HCT116 (cell line): ENCODE data around the gene ZNF789. TPM values are rescaled to one million over a fixed set of nuclear protein-coding genes. Genes with fewer than 3 reads are reported as not detected.

ENCODE experiments used
- ATAC-seq: fragments of 200-7000 bp; cut with Tn5 transposase; 2 replicates; pipeline ENCODE4 v1.9.1; 2020; ENCODE audit warnings: mild to moderate bottlenecking, moderate library complexity
- BruUV-seq: library from RNA; stranded (reverse); fragments of 400-500 nt; replicated peaks from 2 replicates; lab custom pipeline; 2021; lab: Mats Ljungman, UMichigan
- CTCF ChIA-PET: fragments of 300-600 bp; sonication (Branson Sonifier 250); formaldehyde crosslinking; loops from one replicate; lab custom pipeline; 2021; ENCODE audit warnings: antibody characterized with exemption; lab: Charles Lee
- POLR2A ChIA-PET: fragments of 300-600, 350-600 bp; sonication (Branson Sonifier 250); formaldehyde crosslinking; loops from one replicate; lab custom pipeline; 2021; ENCODE audit warnings: antibody characterized with exemption; lab: Charles Lee
- RAD21 ChIA-PET, 2 experiments: fragments of 300-600 bp; sonication (Branson Sonifier 250); formaldehyde crosslinking; loops; one replicate each; lab custom pipeline; 2023; ENCODE audit warnings: low total read pairs in 2 of 2; ENCODE audit not compliant: uncharacterized antibody in 2 of 2, unreplicated experiment in 2 of 2, low non-redundant PET in 1 of 2; lab: Charles Lee
- DNase-seq: peaks from one replicate; pipeline ENCODE4 v3.0.0-alpha.2; 2010; ENCODE audit warnings: low read depth, low spot score
- H2AFZ ChIP-seq: fragments of 200-600 bp; shearing (Covaris generic), sonication (generic); 2 replicates; pipeline ENCODE4 v1.6.1; 2017; ENCODE audit warnings: low read depth, mixed run types, mixed read lengths, antibody characterized with exemption, low read length; ENCODE audit not compliant: poor library complexity, severe bottlenecking
- H3K27ac ChIP-seq: 2 replicates; pipeline ENCODE4 v1.5.1; 2012; ENCODE audit warnings: low read depth, low read length
- H3K27me3 ChIP-seq: fragments of 200-600 bp; sonication (generic); 2 replicates; pipeline ENCODE4 v1.6.1; 2016; ENCODE audit warnings: mixed run types, low read length, mixed read lengths; ENCODE audit not compliant: insufficient read depth
- H3K36me3 ChIP-seq, 2 experiments: fragments of 200-500 bp in 1 of 2; fragments of 200-600 bp in 1 of 2; sonication (Bioruptor generic) in 1 of 2; sonication (generic) in 1 of 2; 2 replicates each; pipeline versions ENCODE4 v1.5.1 to v1.6.1; 2014 to 2016; ENCODE audit warnings: low read length in 2 of 2, inconsistent platforms in 1 of 2, mixed read lengths in 1 of 2, mixed run types in 1 of 2; ENCODE audit not compliant: insufficient read depth in 2 of 2, control insufficient read depth in 1 of 2
- H3K4me1 ChIP-seq, 2 experiments: fragments of 200-600 bp in 1 of 2; sonication (generic) in 1 of 2; 2 replicates each; pipeline versions ENCODE4 v1.5.1 to v1.6.1; 2012 to 2017; ENCODE audit warnings: low read length in 2 of 2, inconsistent platforms in 1 of 2, mild to moderate bottlenecking in 1 of 2, mixed read lengths in 1 of 2, mixed run types in 1 of 2, moderate library complexity in 1 of 2; ENCODE audit not compliant: insufficient read depth in 2 of 2, control insufficient read depth in 1 of 2
- H3K4me2 ChIP-seq: fragments of 200-600 bp; sonication (generic); 2 replicates; pipeline ENCODE4 v1.6.1; 2017; ENCODE audit warnings: mixed run types, low read length, mixed read lengths
- H3K4me3 ChIP-seq, 2 experiments: fragments of 200-600 bp in 1 of 2; sonication (generic) in 1 of 2; replicated peaks in 1 of 2; 2 replicates each; pipeline ENCODE4 v1.5.1; 2011 to 2016; ENCODE audit warnings: low read length in 2 of 2, control low read depth in 1 of 2, low read depth in 1 of 2, mild to moderate bottlenecking in 1 of 2, mixed read lengths in 1 of 2, mixed run types in 1 of 2
- H3K79me2 ChIP-seq: fragments of 200-600 bp; sonication (generic); 2 replicates; pipeline ENCODE4 v1.6.1; 2017; ENCODE audit warnings: mild to moderate bottlenecking, mixed run types, low read length, moderate library complexity, mixed read lengths; ENCODE audit not compliant: insufficient read depth
- H3K9ac ChIP-seq: fragments of 200-600 bp; sonication (generic); 2 replicates; pipeline ENCODE4 v1.6.1; 2016; ENCODE audit warnings: low read length, mixed read lengths
- H3K9me2 ChIP-seq: fragments of 200-600 bp; sonication (generic), shearing (Covaris generic); 2 replicates; pipeline ENCODE4 v1.6.1; 2017; ENCODE audit warnings: mixed run types, mild to moderate bottlenecking, moderate library complexity; ENCODE audit not compliant: insufficient read depth
- H3K9me3 ChIP-seq, 2 experiments: fragments of 200-500 bp in 1 of 2; fragments of 200-600 bp in 1 of 2; sonication (Bioruptor generic) in 1 of 2; sonication (generic) in 1 of 2; 2 replicates each; pipeline ENCODE4 v1.6.1; 2014 to 2017; ENCODE audit warnings: low read length in 2 of 2, mixed read lengths in 2 of 2, inconsistent platforms in 1 of 2, low read depth in 1 of 2, mild to moderate bottlenecking in 1 of 2, mixed run types in 1 of 2, moderate library complexity in 1 of 2; ENCODE audit not compliant: control insufficient read depth in 1 of 2, insufficient read depth in 1 of 2
- H4K20me1 ChIP-seq: fragments of 200-600 bp; sonication (generic), shearing (Covaris generic); 2 replicates; pipeline ENCODE4 v1.6.1; 2017; ENCODE audit warnings: mixed run types, mild to moderate bottlenecking, moderate library complexity; ENCODE audit not compliant: insufficient read depth
- CBX3 ChIP-seq: IDR thresholded peaks from 2 replicates; pipeline ENCODE4 v1.6.1; 2012; ENCODE audit warnings: low read depth
- FOSL1 ChIP-seq: IDR thresholded peaks from 2 replicates; pipeline ENCODE4 v1.6.1; 2012; ENCODE audit warnings: low read depth
- POLR2A ChIP-seq: IDR thresholded peaks from 2 replicates; pipeline ENCODE4 v1.7.0; 2011; ENCODE audit warnings: borderline replicate concordance; ENCODE audit not compliant: insufficient read depth, insufficient read length; ENCODE audit errors: extremely low read depth
- POLR2AphosphoS5 ChIP-seq: IDR thresholded peaks from 2 replicates; pipeline ENCODE4 v1.6.1; 2011; ENCODE audit warnings: mild to moderate bottlenecking, low read depth, low read length, moderate library complexity
- RAD21 ChIP-seq: IDR thresholded peaks from 2 replicates; pipeline ENCODE4 v1.6.1; 2012; ENCODE audit warnings: low read depth, mild to moderate bottlenecking
- YY1 ChIP-seq: IDR thresholded peaks from 2 replicates; pipeline ENCODE4 v1.6.1; 2011; ENCODE audit warnings: low read length, low read depth, moderate library complexity, mild to moderate bottlenecking; ENCODE audit not compliant: insufficient replicate concordance; ENCODE audit errors: extremely low read depth
- intact Hi-C: fragments of 100-400 bp; cut with micrococcal nuclease; formaldehyde crosslinking; loops from 2 replicates; pipeline ENCODE4 v1.10.0; 2022
- total RNA-seq: library from RNA; stranded (reverse); gene quantifications from one replicate; pipeline ENCODE4 v1.2.1, GENCODE V29; 2021; ENCODE audit not compliant: unreplicated experiment
- TF ChIP-seq, protein P1 (sequence below): IDR thresholded peaks from 2 replicates; pipeline ENCODE4 v1.6.1; 2011; ENCODE audit warnings: mild to moderate bottlenecking, low read length, moderate library complexity; ENCODE audit not compliant: insufficient replicate concordance; ENCODE audit errors: extremely low read depth

The ZNF789 gene
- total RNA-seq, 1 experiment from 2014 or later, result 8.2 TPM

DNA sequence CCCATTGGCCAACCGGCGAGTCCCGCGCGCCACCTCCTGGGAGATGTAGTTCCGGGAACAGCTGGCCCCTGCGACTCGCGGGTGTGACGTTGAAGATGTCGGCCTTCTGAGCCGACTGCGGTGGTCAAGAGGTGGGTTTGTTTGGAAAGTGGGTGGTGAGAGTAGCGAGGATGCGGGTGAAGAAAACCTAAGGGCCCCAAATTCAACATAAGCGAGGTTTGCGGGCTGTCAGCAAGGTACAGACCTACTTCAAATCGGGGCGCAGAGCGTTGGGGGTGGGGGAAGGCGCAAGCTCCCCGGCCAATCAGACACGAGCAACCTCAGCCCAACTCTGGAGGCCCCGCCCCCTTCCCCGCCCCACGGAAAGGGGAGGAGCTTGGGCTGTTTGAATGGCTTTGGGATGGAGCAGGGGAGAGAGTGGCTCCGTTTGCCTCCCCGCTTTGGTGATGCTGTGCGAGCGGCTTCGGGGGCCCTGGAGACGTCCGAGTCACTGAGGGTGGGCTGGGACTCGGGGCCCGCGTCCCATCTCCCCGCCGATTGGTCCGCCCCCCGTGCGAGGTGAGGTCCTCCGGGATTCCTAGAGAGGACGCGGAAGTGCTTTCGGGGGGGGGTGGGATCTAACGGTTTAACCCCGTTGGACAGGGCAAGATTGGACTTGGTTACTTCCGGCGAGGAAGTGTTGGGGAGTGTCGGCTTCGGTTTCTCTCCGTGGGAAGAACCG lies 32.1 kb downstream of the ZNF789 start, which contains the start of gene ZKSCAN5:
Gene ZKSCAN5 (plus strand): TSS at position 60 of the 721 bp plus-strand sequence. CDS start 1,383 bp downstream, outside the sequence.
- peak; percentile 94 for DNase-seq
- no peaks in the 10 kb centered on the region for H3K9me2 ChIP-seq
- BruUV-seq, result no TSS peak
- H3K79me2 ChIP-seq, result peaks cover 30% of the 10 kb centered on the region
- H2AFZ ChIP-seq, result no peak within 1 kb of the TSS
- H3K27me3 ChIP-seq, result no peaks in the 10 kb centered on the region
- H3K9ac ChIP-seq, result peak within 1 kb of the TSS; percentile 68
- H3K4me2 ChIP-seq, result peak within 1 kb of the TSS; percentile 92
- intact Hi-C loops, result loop anchor here (2.0 to 5.0 kb wide), 2 partner anchors 48 to 113 kb away; partner anchors contain the start of genes FAM200A and ZSCAN25
- ChIA-PET RAD21 (no interaction called here), CTCF (interaction anchor here (1.0 kb wide), 1 partner anchor 21 kb away, joined by 5 read pairs; no protein-coding TSS in a partner anchor), POLR2A (interaction anchor here (0.7 to 1.7 kb wide), 9 partner anchors 16 to 111 kb away, joined by 3 to 8 read pairs (median 5); partner anchors contain the start of genes BUD31, FAM200A, PDAP1 and ZNF655)
- TF ChIP-seq, protein P1, sequence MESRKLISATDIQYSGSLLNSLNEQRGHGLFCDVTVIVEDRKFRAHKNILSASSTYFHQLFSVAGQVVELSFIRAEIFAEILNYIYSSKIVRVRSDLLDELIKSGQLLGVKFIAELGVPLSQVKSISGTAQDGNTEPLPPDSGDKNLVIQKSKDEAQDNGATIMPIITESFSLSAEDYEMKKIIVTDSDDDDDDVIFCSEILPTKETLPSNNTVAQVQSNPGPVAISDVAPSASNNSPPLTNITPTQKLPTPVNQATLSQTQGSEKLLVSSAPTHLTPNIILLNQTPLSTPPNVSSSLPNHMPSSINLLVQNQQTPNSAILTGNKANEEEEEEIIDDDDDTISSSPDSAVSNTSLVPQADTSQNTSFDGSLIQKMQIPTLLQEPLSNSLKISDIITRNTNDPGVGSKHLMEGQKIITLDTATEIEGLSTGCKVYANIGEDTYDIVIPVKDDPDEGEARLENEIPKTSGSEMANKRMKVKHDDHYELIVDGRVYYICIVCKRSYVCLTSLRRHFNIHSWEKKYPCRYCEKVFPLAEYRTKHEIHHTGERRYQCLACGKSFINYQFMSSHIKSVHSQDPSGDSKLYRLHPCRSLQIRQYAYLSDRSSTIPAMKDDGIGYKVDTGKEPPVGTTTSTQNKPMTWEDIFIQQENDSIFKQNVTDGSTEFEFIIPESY, result peak; percentile 89
- TF ChIP-seq CBX3 (no peak), RAD21 (no peak), FOSL1 (no peak), YY1 (peak; percentile 51), POLR2AphosphoS5 (peak; percentile 96), POLR2A (peak; percentile 76)
- peak; percentile 81 for ATAC-seq
- H3K4me1 ChIP-seq, result peaks cover 11 to 23% of the 10 kb centered on the region in 2 experiments; a peak in 3 of 4 replicates
- no peaks in the 10 kb centered on the region for H3K9me3 ChIP-seq
- peak within 1 kb of the TSS; percentile 82 for H3K27ac ChIP-seq
- no peaks in the 10 kb centered on the region; a peak in 1 of 4 replicates for H3K36me3 ChIP-seq
- H3K4me3 ChIP-seq, result peak within 1 kb of the TSS; percentile 87 to 95
- H4K20me1 ChIP-seq, result no peaks in the 10 kb centered on the region
